ENCODE measurements around the gene SH3RF3.

Gene SH3RF3

DNA sequence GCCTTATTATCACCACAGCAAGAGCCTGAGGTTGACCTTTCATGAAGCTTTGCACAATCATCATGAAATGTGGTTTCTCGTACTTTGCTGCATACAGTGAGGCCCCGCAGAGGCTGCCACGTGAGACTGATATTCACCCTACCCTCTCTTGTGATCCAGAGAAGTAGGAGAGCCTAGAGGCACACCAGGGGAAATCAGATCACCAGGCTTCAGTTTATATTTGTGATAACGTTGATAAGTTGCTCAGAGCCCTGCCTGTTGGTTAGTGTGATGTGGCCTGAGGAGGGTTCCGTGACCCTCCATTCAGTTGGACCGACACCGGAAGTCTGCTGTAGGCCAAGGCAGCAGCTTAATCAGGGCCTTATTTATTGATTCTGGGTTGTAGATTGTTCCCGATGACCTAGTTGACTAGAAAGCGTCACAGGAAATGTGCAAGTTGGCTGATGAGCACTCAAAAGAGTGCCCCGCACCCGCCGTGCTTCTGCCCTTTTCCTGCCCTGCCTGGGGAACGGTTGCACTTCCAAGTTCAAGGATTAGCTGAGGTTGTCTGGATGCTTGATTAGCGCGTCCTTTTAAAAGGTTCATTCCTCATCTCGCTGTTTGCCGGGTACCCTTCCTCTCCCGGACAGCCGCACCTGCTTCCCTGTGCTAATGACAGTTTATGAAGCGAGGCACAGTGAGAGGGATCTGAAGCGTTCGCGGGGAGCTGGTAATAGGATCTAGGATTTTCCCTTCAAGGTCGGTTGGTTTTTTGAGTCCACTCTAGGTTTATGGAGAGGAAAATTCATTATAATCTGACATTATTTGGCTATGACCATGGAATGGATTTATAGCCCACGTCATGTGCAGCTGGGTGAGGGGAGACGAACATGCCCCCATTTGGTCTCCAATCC, 146.4 kb downstream of the SH3RF3 start:
- peaks cover 8% of the 10 kb centered on the region for H3K4me1 ChIP-seq (ENCODE audit: control insufficient read depth, insufficient read depth, low read length, poor library complexity, severe bottlenecking)
- H3K36me3 ChIP-seq (ENCODE audit: control insufficient read depth, insufficient read depth, low read length): no peaks in the 10 kb centered on the region
- WGBS, 2 experiments (ENCODE audit: insufficient coverage in 2 of 2): 93 to 95% methylated on average over 19 to 21 of the region's 26 CpGs
- H3K4me3 ChIP-seq (ENCODE audit: extremely low read depth, insufficient read depth, low read length, poor library complexity, severe bottlenecking): no peak overlapping the region
- H3K9me3 ChIP-seq (ENCODE audit: control insufficient read depth, low read length): no peaks in the 10 kb centered on the region
- no peak overlapping the region for H3K27ac ChIP-seq (ENCODE audit: low read depth, low read length, severe bottlenecking)

DNA sequence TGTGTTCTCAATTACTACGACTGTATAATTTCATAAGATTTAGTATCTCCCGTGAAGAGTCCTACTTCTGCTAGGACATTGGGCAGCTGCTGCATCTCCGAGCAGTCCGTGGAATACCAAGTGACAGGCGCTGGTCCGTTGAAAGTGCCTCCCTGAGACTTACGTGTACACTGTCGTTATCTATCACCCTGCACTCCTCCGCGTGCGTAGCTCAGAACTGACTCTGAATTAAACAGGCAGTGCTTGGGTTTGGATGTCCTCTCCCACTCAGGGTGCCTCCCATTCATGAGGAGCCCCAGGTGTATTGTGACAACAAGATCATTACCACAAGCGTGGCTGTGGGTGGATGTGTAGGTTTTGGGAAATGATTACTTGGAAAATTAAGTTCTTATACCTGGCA, 148.4 kb downstream of the SH3RF3 start:
- no peaks in the 10 kb centered on the region for H3K9me3 ChIP-seq (ENCODE audit: control insufficient read depth, low read length)
- 94 to 98% methylated on average over 12 of the region's 12 CpGs for WGBS, 2 experiments (ENCODE audit: insufficient coverage in 2 of 2)

DNA sequence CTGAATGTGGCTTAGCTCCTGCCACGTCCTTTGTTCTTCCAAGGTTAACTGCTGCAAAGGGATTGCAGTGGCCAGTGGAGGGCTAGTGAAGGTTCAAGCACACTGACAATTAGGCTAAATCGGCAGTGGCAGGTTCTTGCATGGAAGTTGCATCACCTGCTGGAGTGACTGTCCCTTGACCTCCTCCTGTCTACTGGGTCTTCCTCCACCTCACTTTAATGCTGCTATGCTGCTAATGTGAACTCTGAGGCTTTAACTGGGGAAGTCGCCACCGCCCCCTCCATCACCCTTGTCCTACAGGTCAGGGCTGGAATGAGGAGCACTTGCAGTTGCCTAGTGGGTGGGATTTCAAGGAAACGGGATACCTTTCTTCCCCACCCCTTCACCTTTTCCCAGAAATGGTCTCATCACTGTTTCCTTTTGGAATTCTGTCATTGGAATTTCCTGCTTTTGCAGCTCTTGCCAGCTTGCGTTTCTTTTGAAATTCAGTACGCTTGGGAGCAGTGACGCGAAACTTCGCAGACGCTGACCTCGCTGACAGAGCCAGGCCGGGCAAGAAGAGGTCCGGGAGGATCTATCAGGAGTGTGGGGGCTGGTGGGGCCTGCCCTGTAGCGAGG, 150.3 kb downstream of the SH3RF3 start:
- Histone ChIP-seq H3K36me3 (ENCODE audit: control insufficient read depth, insufficient read depth, low read length) (no peaks in the 10 kb centered on the region), H3K4me1 (ENCODE audit: control insufficient read depth, insufficient read depth, low read length, poor library complexity, severe bottlenecking) (peaks cover 8% of the 10 kb centered on the region), H3K27ac (ENCODE audit: low read depth, low read length, severe bottlenecking) (no peak overlapping the region), H3K9me3 (ENCODE audit: control insufficient read depth, low read length) (no peaks in the 10 kb centered on the region), H3K4me3 (ENCODE audit: extremely low read depth, insufficient read depth, low read length, poor library complexity, severe bottlenecking) (no peak overlapping the region)
- 56 to 59% methylated on average over 11 to 13 of the region's 15 CpGs for WGBS, 2 experiments (ENCODE audit: insufficient coverage in 2 of 2)

More for the DNA sequence above, 148.4 kb downstream of the SH3RF3 start:
- H3K4me3 ChIP-seq (ENCODE audit: extremely low read depth, insufficient read depth, low read length, poor library complexity, severe bottlenecking): no peak overlapping the region
- peaks cover 8% of the 10 kb centered on the region for H3K4me1 ChIP-seq (ENCODE audit: control insufficient read depth, insufficient read depth, low read length, poor library complexity, severe bottlenecking)
- H3K36me3 ChIP-seq (ENCODE audit: control insufficient read depth, insufficient read depth, low read length): no peaks in the 10 kb centered on the region
- no peak overlapping the region for H3K27ac ChIP-seq (ENCODE audit: low read depth, low read length, severe bottlenecking)

DNA sequence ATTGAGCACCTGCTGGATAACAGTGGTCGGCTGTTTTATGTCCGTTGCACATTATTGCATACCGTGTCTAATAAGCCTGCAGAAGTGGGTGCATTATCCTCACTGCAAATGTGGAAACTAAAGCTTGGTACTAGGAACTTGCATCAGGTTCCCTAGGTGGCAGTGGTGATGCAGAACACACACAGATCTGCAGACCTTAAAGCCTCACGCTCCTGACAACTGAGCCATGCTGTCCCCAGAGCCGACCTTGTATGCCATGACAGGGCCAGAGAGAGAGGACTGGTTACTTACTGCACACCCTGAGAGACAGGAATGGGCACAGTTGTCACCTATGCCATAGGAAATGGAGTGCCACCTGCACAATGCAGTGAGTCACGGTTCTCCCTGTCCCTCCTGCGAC, 151.8 kb downstream of the SH3RF3 start:
- Histone ChIP-seq H3K27ac (ENCODE audit: low read depth, low read length, severe bottlenecking) (no peak overlapping the region), H3K4me3 (ENCODE audit: extremely low read depth, insufficient read depth, low read length, poor library complexity, severe bottlenecking) (no peak overlapping the region), H3K4me1 (ENCODE audit: control insufficient read depth, insufficient read depth, low read length, poor library complexity, severe bottlenecking) (peaks cover 8% of the 10 kb centered on the region), H3K9me3 (ENCODE audit: control insufficient read depth, low read length) (no peaks in the 10 kb centered on the region), H3K36me3 (ENCODE audit: control insufficient read depth, insufficient read depth, low read length) (no peaks in the 10 kb centered on the region)
- WGBS, 2 experiments (ENCODE audit: insufficient coverage in 2 of 2): 78 to 80% methylated on average over 5 to 7 of the region's 7 CpGs

DNA sequence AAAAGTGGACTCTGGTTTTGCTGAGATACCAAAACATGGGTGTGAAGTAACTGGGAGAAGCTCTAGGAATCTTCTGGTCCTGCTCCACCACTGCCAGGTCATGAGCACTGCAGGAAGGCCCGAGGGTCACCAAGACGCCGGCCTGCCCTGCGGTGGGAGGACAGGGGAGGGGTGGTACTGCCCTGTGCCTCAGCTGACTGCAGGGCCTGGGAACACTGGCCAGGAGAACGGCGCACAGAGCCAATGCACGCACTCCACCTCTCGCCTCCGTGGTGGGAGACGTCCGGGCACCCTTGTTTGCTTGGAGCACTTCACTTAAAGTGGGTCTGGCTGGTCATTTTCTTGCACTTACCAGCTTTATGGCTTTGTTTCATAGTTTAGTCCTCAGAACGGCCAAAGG, 153.4 kb downstream of the SH3RF3 start:
- no peaks in the 10 kb centered on the region for H3K9me3 ChIP-seq (ENCODE audit: control insufficient read depth, low read length)
- no peak overlapping the region for H3K27ac ChIP-seq (ENCODE audit: low read depth, low read length, severe bottlenecking)
- 92 to 97% methylated on average over 11 to 12 of the region's 12 CpGs for WGBS, 2 experiments (ENCODE audit: insufficient coverage in 2 of 2)
- no peaks in the 10 kb centered on the region for H3K36me3 ChIP-seq (ENCODE audit: control insufficient read depth, insufficient read depth, low read length)
- peaks cover 8% of the 10 kb centered on the region for H3K4me1 ChIP-seq (ENCODE audit: control insufficient read depth, insufficient read depth, low read length, poor library complexity, severe bottlenecking)
- no peak overlapping the region for H3K4me3 ChIP-seq (ENCODE audit: extremely low read depth, insufficient read depth, low read length, poor library complexity, severe bottlenecking)

DNA sequence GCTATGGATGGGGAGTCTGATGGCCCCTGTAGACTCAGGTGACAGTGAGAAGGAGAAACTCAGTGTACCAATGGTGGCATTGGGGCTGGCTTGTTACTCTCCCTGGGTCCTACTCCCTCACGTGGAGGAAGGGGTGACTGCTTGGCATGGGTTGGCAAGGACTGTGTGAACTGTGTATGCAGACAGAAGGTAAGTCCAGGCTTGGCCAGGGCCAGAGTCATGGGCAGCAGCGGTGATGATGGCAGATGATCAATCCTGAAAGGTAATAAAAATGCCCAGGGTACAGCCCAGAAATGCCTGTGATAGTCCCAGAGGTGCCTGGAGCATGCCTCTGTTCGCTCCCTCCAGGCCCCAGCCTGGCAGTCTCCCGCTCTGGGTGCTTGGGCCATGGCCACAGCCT, 153.9 kb downstream of the SH3RF3 start:
- H3K4me1 ChIP-seq (ENCODE audit: control insufficient read depth, insufficient read depth, low read length, poor library complexity, severe bottlenecking): peaks cover 8% of the 10 kb centered on the region

DNA sequence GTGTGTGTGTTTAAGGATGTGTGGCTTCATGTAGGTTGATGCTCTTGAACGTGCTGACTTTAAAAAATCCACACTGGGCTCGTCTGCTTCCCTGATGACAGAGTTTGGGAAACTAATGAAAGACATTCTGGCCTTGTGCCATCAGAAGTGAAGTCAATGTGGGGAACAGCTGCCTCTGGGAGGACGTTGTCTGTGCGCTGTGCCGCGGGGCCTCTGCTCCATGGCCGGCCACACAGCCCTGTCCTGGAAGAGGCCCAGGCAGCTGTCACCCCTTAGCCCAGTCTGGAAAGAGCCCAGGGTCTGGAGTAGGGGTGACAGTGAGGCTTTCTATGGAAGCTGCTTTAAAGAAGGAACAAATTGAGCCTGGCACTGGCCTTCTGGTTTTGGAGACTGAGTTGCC, 155.8 kb downstream of the SH3RF3 start:
- no peaks in the 10 kb centered on the region for H3K9me3 ChIP-seq (ENCODE audit: control insufficient read depth, low read length)
- 88 to 93% methylated on average over 5 to 7 of the region's 7 CpGs for WGBS, 2 experiments (ENCODE audit: insufficient coverage in 2 of 2)
- no peaks in the 10 kb centered on the region for H3K36me3 ChIP-seq (ENCODE audit: control insufficient read depth, insufficient read depth, low read length)
- peaks cover 5% of the 10 kb centered on the region for H3K4me1 ChIP-seq (ENCODE audit: control insufficient read depth, insufficient read depth, low read length, poor library complexity, severe bottlenecking)
- H3K27ac ChIP-seq (ENCODE audit: low read depth, low read length, severe bottlenecking): no peak overlapping the region
- no peak overlapping the region for H3K4me3 ChIP-seq (ENCODE audit: extremely low read depth, insufficient read depth, low read length, poor library complexity, severe bottlenecking)

More for the DNA sequence above, 153.9 kb downstream of the SH3RF3 start:
- Histone ChIP-seq H3K9me3 (ENCODE audit: control insufficient read depth, low read length) (no peaks in the 10 kb centered on the region), H3K36me3 (ENCODE audit: control insufficient read depth, insufficient read depth, low read length) (no peaks in the 10 kb centered on the region), H3K4me3 (ENCODE audit: extremely low read depth, insufficient read depth, low read length, poor library complexity, severe bottlenecking) (no peak overlapping the region), H3K27ac (ENCODE audit: low read depth, low read length, severe bottlenecking) (no peak overlapping the region)
- 85 to 98% methylated on average over 3 to 4 of the region's 4 CpGs for WGBS, 2 experiments (ENCODE audit: insufficient coverage in 2 of 2)

DNA sequence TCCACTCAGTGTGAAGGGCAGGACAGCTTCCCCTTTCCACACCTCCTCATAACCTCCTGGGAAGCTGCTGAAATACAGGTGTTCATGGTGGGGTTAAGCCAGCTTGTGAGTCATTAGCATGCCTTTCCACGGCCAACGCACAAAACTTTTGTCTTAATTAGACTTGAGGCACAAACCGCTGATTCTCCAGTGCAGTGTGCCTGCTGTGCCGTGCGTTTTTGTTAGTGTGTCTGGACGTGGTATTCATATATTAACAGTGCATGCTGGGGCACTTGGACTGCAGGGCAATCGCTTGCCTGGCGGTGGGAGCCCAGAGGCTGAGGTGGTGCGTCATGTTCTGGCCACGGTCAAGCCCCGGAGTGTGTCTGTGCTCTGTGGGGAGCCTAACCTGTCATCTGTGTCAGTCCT, 156.2 kb downstream of the SH3RF3 start:
- H3K36me3 ChIP-seq (ENCODE audit: control insufficient read depth, insufficient read depth, low read length): no peaks in the 10 kb centered on the region
- no peaks in the 10 kb centered on the region for H3K9me3 ChIP-seq (ENCODE audit: control insufficient read depth, low read length)
- H3K4me1 ChIP-seq (ENCODE audit: control insufficient read depth, insufficient read depth, low read length, poor library complexity, severe bottlenecking): peaks cover under 1% of the 10 kb centered on the region
- H3K4me3 ChIP-seq (ENCODE audit: extremely low read depth, insufficient read depth, low read length, poor library complexity, severe bottlenecking): no peak overlapping the region
- H3K27ac ChIP-seq (ENCODE audit: low read depth, low read length, severe bottlenecking): no peak overlapping the region
- WGBS, 2 experiments (ENCODE audit: insufficient coverage in 2 of 2): 89 to 91% methylated on average over 8 to 11 of the region's 11 CpGs

DNA sequence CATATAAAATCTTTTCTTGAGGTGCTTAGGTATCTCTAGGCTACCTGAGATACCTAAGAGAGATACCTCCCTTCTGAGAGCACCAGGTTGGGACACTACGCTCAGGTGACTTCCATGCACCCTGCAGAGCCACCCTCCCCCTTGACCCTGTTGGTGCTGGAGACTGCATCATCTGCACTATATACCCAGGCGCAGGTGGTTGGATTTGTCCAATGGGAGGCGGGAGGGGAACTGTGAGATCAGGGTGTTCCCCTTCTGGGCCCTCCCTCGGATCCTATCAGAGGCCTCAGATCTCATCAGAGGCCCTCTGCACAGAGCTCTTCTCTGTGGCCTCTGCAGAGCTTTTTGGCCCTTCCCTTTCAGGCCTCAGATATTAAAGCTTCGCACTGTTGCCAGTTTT, 158.4 kb downstream of the SH3RF3 start:
- Histone ChIP-seq H3K4me3 (ENCODE audit: extremely low read depth, insufficient read depth, low read length, poor library complexity, severe bottlenecking) (no peak overlapping the region), H3K36me3 (ENCODE audit: control insufficient read depth, insufficient read depth, low read length) (no peaks in the 10 kb centered on the region), H3K27ac (ENCODE audit: low read depth, low read length, severe bottlenecking) (no peak overlapping the region), H3K4me1 (ENCODE audit: control insufficient read depth, insufficient read depth, low read length, poor library complexity, severe bottlenecking) (no peaks in the 10 kb centered on the region), H3K9me3 (ENCODE audit: control insufficient read depth, low read length) (no peaks in the 10 kb centered on the region)
- WGBS, 2 experiments (ENCODE audit: insufficient coverage in 2 of 2): 88 to 93% methylated on average over 3 to 5 of the region's 5 CpGs

DNA sequence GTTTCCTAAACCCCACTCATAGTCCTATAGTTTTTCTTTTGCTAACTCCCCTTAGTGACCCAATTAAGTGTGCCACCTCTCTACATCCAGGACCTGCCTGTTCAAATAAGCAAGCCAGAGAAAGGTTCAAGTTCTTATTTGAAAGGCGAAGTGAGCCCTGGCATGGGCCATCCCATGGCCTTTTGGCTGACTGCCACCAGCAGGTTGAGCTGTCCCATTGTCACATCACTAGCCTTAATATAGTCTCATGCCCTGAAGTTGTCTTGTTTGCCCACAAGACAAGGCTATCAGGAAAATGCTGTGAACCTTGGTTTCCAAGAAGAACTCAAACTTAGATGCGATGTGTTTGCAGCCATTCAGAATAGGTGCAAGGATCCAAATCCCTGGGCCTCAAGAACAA, 158.8 kb downstream of the SH3RF3 start:
- 77 to 96% methylated on average over 2 of the region's 2 CpGs for WGBS, 2 experiments (ENCODE audit: insufficient coverage in 2 of 2)
- H3K4me1 ChIP-seq (ENCODE audit: control insufficient read depth, insufficient read depth, low read length, poor library complexity, severe bottlenecking): no peaks in the 10 kb centered on the region
- no peaks in the 10 kb centered on the region for H3K9me3 ChIP-seq (ENCODE audit: control insufficient read depth, low read length)
- H3K36me3 ChIP-seq (ENCODE audit: control insufficient read depth, insufficient read depth, low read length): no peaks in the 10 kb centered on the region
- no peak overlapping the region for H3K4me3 ChIP-seq (ENCODE audit: extremely low read depth, insufficient read depth, low read length, poor library complexity, severe bottlenecking)
- H3K27ac ChIP-seq (ENCODE audit: low read depth, low read length, severe bottlenecking): no peak overlapping the region
